Measurements from ENCODE around the gene NUAK2.

Gene NUAK2

DNA sequence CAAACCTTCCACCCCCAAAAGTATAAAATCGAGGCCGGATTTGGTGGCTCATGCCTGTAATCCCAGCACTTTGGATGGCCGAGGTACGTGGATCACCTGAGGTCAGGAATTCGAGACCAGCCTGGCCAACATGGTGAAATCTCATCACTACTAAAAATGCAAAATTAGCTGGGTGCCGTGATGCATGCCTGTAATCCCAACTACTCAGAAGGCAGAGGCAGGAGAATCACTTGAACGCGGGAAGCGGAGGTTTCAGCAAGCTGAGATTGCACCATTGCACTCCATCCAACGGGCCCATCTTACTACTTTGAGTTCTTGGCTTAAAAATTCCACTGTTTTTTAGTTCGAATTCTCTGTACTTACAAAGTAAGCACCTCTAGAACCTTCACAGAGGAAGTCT lies 24.2 kb upstream of the NUAK2 start:
- no peak for DNase-seq

DNA sequence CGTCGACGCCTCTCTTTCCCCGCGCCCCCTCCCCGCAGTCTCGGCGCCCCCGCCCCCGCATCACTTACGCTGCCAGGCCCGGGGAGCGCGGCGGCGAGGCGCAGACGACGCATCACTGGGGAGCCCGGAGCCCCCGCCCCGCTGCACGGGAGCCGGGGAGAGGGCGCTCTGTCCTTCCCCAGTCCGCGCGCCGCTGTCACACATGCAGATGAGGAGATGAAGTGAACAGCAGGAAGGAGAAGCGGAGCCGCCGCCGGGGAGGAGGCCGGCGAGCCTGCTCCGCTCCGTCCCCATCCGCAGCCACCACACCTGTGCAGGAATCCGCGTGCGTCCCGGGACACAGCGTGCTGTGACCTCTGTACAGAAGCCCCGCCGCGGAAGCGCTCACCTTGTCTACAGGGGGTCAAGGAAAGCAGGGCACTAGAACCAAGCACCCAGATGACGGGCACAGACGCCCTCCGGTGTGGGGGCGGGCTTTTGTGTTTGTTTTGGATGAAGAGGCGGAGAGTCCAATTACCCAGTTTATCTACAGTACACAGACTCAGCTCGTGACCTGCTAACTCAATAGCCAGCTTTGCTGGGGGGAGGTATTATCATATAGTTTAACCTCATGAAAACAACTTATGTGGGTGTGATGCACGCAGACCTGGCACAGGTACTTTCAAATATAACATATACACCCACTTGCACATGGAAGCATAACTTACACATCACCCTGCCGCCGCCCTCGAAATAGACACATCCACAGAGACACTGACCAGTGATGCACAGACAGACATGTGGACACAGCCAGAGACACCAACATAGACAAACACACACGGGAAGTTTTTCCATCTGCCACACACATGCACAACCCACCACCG lies 22.8 kb upstream of the NUAK2 start:
- DNase-seq, result no peak

DNA sequence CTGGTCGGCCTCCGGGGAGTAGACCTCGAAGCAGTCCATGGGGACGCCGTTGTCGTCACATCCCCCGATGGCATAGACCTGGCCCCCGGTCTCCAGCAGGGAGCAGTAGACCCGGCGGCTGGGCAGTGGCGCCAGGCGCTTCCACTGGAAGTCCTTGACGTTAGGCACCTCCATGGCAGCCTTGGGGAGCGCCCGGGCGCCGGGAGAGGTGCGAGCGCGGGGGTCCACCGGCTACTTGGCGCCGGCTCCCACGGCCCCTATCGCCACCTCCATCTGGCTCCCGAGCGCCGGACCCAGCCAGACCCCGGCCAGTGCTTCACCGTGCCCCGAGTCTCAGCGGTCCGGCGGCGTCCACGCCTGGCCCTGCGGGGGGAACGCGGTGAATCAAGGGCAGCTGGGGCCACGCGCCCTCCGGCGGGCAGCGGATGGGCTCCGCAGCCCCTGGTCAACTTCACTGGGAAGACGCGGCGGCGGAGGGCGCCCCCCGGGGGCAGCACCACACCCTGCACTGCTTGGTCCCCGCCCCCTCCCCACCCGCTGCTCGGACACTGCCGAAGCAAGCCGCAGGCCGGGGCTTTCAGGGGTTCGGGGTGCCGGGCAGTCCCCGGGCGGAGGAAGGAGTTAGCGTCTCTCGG lies 22.0 kb upstream of the NUAK2 start:
- DNase-seq, result no peak

DNA sequence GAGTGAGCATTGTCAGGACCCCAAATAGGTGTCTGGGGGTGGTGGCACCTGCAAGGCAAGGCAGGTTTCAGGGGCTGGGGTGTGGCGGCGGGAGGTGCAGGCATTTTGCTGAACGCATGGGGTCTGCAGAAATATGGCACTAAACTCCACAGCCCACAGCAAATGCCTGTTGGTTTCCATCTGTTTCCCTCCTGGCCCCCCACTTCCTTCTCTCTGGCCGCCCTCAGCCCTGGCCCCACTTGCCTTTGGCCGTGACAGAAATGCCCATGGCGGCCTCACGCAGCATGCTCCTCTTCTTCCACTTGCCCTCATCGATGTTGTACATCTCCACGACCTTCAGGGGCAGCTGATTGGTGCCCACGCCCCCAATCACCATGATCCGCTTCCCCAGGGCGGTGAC lies 21.4 kb upstream of the NUAK2 start:
- no peak for DNase-seq

DNA sequence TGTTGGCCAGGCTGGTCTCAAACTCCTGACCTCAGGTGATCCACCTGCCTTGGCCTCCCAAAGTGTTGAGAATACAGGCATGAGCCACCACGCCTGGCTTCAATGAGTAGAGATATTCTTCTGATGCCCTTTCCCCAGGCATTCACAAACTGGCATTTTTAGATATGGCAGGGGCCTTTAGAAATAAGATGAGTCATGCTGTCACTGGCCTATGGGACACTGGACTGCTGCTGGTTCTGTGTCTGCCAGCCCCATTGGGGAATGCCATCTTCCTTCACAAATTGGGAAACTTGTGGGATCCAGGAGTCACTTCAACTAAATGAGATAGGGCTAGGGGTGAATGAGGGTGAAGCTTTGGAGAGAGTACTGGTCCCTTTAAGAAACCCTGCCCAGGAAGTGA lies 19.1 kb upstream of the NUAK2 start:
- DNase-seq, result no peak

DNA sequence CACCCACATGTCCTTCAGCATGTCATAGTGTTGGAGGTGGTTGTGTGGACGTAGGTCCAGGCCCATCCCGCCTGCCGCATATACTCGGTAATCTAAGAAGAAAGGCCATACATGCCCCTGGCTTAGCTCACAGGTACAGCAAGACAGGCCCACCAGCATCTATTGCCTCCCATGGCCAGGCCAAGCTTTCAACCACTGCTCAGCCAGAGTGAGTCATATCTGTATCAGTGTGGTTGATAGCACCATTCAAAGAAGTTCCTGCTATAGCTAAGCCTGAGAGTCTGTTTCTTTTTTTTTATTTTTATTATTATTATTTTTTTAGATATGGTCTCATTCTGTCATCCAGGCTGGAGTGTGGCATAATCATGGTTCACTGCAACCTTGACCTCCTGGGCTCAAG lies 18.2 kb upstream of the NUAK2 start:
- no peak for DNase-seq

DNA sequence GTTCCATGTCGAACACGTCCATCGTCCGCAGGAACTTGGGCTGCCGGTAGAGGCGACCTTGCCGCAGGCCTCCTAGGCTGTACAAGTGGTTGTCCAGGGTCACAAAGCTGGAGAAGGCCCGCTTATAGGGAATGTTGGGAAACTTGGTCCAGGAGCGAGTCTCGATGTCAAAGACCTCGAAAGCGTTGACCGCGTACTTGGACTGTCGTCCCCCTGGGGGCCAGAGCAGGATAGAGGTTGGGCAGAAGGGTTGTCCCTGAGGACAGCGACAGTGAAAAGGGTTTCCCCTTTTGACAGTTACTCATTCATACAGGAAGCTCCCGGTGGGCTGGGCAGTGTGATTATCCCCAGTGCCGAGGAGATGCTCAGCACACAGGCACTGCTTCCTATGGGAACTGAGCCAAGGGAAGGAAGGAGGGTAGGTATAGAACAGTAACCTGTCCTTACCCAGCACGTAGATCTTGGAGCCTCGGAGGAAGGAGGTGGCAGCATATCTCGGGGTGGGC lies 17.7 kb upstream of the NUAK2 start:
- no peak for DNase-seq

DNA sequence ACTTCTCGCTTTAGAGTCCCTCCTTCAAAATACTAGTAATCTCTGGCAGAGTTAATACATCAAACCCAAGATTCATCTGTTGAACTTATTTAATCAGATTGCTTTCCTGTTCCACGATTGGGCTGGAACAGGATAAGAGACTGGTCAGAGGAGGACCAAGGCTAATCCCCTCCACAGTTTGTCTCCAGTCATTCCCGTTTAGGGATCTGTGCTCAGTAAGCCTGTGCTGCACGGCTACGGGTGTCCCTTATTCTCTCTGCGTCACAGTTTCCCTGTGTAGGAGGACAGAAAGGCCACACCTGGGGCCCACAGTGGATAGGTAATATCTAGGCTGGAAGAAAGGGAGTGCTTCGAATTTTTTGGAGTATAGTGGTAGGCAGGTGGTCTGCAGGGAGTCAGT lies 16.5 kb upstream of the NUAK2 start:
- no peak for DNase-seq

DNA sequence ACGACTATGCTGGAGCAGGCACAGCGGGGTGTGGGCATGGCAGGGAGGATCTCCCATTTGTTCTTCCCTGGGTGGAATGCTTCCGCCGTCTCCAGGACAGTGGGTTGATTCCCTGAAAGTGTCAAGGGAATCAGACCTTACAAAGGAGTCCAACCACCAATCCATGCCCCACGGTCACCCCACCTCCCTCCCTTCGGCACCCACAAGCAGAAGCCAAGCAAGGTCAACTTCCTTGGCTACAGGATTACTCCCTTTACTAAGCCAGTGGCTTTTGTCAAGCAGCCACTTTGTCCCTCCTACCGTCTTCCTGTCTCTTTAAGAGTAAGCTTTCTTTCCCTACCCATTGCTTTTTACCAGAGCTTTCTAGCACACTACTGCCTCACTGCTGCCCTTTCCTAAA lies 15.9 kb upstream of the NUAK2 start:
- no peak for DNase-seq

DNA sequence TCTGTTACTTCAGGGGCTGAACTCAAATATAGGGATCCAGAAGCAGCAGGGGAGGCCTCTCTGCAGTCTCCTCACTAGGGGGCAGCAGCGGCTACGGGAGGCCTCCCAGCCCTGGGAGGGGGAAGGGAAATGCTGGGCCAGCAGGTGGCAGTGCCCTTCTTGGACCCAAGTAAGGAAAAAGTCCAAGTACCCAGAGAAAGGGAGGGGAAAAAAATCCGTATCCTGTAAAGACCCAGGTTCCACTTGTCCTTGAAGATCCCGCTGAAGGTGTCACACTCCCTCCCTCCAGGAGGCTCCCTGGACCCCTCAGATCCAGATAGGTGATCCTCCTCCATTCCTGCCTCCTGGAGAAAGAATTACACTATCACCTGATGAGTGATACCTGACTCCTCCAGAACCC lies 14.1 kb upstream of the NUAK2 start:
- peak; percentile 82 for DNase-seq

DNA sequence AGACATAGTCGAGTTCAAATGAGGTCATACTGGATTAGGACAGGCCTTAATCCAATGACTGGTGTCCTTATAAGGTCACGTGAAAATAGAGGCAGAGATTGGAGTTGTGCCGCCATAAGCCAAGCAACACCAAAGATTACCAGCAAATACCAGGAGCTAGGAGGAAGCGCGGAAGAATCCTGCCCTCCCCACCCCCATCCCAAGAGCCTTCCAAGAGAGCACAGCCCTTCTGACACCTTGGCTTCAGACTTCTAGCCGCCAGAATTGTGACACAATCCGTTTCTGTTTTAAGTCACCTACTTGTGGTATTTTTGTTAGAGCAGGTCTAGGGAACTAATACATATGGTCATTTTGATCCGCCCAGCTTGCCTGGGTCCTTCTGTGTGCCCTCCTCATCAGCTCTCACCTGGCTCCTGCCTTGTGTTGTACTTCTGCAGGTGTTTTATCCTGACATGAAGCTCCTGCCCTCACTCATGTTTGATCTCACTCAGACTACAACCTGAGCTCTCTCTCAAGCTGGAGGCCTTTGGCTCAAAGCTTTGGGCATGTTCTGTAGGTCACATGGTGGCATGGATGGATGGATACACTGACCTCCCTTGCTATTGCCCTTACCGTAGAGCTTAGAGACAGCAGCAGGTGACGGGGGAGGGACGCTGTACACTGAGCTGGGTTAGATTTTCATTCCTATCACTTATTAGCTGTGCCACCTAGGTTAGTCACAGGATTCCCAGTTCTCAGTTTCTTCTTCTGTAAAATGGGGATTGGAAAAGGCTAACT lies 10.7 kb upstream of the NUAK2 start:
- DNase-seq, result no peak

DNA sequence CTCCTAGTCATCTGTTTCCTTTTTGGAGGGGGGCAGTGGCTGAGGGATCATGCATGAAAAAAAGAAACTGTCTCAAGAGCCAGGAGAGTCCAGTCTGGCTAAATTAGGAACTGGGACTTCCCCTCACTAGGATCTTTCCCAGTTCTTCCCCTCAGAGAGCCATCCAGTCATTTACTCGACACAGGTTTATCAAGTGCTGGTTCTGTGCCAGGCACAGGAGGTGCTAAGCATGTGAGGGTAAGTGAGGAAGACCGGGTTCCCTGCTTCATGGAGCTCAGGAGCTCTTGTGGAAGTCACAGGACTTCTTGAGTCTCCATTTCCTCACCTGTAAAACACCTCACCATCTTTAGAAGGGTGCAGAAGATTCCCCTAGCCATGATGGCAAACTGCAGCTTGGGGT lies 8.6 kb upstream of the NUAK2 start:
- no peak for DNase-seq

DNA sequence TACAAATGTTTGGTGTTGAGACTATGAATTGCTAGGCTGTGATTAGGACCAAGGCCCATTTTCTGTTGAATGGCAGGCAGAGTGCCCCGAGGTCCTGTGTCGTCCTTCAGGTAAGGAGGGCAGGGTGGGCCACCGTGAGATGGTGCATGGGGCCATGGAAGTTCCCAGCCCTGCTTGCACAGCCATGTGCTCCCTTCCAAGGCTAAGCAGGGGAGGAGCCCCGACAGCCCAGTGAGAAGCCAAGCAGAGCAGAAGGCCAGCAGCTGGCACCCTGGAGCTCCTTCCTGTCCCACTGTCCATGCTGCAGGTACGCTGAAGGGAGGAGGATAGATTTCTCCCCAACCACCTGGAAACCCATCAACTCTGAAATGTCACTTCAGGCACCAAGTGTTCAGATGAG lies 8.2 kb upstream of the NUAK2 start:
- DNase-seq, result no peak

DNA sequence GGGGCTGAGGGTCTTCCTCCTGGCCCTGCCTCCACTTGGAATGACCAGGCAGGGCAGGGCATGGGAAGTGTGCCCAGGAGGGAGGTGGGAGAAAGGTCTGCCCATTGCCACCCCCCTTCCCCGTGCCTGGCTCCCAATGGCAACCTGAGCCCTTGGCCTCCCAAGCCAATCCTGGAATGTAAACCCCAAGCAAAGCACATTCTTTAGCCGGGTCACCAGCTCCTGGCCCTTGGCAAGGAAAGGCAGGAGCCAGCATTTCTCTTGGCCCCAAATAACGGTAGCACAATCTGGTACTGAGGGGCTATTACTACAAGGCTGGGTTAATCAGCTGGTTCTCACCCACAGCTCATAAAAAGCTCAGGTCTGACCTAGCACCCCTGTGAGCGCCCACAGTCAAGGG lies 6.9 kb upstream of the NUAK2 start:
- no peak for DNase-seq

DNA sequence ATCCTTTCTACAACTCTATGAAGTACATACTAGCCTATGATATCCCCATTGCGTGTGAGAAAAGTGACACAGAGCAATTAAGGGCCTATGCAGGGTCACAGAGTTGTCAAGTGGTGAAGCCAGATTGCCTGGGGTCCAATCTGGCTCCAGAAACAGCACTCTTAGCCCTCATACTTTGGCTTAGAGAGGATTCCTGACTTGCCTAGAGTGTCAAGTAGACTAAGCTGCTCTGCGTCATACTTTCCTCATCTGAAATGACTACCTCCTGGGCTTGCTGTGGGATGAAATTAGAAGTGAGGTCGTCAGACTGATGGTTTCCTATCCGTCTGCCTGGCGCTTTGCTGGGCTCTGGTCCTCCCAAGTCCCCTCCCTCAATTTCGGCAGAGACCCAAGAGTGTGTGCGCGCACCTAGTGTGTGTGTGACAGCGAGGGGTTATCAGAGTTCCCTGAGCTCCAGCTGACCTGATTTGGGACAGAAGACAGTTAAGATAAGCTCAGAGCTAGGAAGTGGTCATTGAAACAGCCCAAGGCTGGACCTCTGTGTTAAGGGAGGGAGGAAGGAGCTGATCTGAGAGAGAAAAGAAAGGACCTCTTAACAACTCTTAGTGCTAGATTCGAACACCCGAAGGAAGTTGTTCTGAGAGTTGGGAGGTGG lies 5.4 kb upstream of the NUAK2 start:
- DNase-seq, result no peak

DNA sequence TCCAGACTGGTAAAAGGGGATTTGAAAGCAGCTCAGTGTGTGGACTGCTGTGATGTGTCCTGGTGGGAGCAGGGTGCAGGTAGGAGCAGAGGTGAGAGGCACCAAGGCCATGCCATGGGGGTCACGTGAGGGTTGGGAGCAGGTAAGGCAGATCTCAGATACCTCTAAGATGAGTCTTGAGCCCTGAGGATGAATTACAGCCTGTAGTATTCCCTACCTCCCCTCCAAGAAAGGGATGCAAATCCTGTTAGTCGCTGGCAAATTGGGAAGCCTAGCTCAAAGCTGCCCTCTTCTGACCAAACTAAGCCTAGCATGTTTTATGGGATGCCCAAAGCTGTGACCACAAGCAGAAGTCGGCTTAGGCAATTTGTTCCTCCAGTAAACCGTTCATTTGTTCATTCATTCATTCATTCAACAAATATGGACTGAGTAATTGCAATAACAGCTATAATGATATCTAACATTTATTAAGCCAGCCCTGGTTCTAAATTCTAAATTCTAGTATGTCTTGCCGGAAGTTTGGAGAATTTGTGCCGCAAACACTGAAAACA lies 3.9 kb upstream of the NUAK2 start:
- peak; percentile 57 for DNase-seq

DNA sequence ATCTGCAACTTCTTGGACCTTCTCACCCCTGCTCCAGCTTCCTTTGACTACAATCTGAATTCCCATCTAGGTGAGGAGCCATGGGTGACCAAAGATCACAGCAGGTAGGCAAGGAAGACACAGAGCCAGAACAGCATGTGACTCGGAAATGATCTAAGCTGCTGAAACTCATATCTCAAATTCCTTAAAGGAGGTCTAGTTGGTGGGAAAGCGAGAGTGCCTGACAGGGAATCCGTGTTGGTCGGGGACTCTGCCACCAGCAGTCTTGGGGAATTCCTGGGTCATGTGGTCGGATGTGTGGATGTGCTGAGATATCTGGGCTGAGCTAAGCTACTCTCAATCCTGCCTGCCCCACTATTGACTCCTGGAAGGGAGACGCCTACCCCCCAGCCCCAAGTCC lies 3.2 kb upstream of the NUAK2 start:
- no peak for DNase-seq

DNA sequence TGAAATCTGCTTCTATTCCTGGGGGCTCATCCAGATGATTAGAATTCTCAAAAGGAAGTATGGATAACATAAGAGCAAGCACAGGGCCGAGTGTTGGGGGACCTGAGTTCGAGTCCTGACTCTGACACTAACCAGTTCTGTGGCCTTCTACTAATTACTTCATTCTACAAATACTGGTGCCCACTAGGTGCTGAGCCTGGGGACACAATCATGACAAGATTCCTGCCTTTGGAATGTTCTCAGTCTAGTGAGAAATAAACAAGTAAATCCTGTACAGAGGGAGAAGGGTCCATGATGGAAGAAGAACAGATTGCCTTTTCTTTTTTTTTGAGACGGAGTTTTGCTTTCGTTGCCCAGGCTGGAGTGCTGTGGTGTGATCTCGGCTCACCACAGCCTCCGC lies 2.2 kb upstream of the NUAK2 start:
- no peak for DNase-seq

DNA sequence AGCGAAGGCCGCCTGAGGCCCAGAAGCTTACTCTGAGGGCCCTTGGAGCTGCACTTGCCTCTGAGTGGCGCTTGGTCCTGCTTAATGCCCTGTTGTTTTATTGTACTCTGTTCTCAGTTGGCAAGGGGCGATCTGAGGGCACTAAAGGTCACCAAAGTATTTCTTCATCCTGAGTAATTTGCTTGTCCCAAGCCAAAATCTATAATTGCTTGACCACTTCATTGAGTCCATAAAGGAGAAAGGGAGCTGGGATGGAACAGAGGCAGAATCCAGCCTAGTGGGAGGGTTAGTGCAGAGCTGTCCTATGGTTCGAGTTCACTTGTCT lies 376 bp upstream of the NUAK2 start:
- no peak for DNase-seq

DNA sequence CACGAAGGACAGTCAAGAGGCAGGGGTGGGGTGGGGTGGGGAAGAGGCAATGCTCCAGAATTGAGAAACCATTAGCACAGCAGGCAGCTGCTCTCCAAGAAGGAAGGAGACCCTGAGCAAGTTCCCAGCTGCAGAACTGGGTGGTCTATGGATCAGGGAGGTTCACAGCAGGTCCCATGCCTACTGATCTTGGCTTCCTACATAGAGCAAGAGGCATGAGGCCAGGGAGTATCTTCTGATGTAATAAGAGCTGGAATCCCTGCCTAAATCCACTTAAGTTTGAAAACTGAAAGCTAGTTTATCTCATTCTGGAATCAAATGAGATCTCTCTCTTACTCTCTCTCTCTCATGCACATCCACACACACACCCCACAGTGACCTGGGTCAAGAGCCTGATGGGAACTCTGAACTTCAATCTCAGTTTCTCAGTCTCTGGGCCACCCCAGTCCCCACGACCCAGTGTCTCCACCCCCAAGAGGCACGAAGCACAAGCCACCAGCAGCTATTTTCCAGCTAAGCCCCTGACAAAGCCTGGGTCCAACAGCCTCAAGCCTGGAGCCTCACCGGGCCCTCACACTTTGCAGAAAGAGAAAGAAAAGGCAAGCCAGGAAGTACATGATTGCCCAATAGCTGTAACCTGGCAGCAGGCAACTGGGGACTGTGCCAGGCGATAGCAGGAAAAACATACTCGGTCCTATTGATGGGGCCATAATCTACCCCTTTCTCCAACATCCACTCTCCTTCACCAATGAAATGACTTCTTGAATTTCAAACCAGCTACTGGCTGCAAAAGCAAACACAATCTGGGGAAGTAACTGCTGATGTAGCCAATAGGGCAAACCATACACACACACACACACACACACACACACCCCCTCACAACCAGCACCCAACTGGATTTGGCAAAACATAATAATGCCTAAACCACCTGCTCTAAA lies 2.2 kb downstream of the NUAK2 start:
- no peak for DNase-seq

DNA sequence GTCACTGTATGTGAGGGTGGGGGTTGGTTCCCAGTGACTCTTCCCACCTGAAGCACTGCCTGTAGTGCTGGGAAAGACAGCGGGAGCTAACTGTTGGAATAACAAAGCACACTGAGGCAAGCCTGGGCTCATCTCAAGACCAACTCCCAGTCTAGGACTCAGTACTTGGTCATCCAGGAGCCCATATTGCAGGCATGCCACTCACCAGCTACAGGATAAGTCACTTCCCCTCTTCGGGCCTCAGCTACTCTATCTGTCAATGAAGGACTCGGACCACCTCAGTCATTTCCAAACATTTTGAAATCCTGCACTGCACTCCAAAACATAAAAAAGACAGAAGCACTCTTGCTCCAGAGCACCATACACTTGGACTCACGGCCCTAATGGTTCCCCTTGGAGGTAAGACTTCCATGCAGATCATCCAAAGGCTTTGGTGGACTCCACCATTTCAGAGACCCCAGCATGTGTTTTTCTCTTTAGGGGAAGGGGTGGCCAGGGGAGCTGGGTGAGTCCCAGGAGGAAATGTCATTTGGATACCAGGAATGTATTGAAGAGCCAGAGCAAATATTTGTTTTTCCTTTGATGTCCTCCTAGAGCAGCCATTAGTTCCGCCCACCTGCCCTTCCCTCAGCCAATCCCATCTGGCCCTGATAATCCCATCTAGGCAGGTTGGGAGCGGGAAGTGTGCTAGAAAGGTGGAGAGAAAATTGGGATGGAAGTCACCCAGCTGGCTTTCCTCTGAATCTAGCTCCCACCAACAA lies 3.1 kb downstream of the NUAK2 start:
- no peak for DNase-seq

Measured in NCI-H1694 (cell line).